HG02852 (cell line): ENCODE measurements around the gene SPATA6L.
"Not testable (repeated sequence)": the region's sequence is repeated elsewhere in the genome, so short reads cannot be mapped to it uniquely, and the experiment has no call there.

ENCODE experiments used
- ATAC-seq: cut with Tn5 transposase; IDR thresholded peaks from one replicate; pipeline ENCODE4 v1.9.1; 2021; ENCODE audit warnings: mild to moderate bottlenecking, moderate library complexity; ENCODE audit not compliant: unreplicated experiment

Gene SPATA6L

DNA sequence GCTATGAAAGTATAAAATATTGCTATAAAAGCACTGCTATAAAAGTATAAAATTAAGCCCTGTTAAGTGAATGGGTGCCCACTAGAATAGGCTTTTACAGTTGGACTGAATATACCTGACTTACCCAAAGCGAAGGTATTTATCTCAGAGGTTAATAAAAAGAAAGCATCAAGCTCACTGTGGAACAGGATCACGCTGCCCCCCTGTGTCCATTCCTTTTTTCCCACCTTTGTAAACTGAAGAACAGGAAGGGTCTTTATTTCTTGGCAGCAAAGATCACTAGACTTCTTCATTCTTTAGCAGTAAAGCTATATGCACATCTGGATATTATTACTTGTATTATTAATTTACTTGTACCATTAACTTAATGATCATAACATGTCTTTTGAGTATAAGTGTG lies 26.3 kb downstream of the SPATA6L start:
- no peak for ATAC-seq

DNA sequence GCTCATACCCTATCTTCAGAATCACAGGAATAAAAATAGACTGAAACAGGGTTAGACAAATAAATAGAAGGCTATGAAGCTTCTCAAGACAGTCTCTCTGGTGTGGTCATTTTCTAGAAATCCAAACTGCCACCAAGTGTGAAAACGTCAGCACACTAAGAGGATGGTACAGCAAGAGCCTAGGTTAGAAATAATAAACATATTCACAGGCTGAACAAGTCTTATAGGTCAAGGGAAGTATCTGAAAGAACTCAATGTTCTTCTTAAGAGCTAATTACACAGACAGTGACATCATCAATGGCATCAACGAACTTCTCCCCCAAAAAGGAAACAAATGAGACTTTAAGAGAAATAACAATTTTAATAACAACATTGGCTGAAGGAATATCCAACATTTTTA lies 26.9 kb downstream of the SPATA6L start:
- no peak for ATAC-seq

DNA sequence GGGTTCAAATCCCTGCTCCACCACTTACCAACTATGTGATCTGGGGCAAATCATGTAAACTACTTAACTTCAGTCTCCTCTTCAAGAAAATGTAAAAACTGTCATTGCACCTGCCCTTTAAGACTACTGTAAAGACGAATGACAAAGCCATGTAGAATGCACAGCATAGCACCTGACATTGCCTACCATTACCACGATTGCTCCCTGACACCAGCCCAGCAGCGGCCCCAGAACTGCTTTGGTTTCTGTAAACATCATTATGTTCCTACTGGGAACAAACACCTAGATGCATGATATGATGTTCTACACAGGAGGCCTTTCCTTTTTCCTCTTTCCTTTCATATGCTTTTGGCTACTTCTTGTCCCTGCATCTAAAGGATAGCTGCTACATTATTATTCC lies 27.3 kb downstream of the SPATA6L start:
- no peak for ATAC-seq

DNA sequence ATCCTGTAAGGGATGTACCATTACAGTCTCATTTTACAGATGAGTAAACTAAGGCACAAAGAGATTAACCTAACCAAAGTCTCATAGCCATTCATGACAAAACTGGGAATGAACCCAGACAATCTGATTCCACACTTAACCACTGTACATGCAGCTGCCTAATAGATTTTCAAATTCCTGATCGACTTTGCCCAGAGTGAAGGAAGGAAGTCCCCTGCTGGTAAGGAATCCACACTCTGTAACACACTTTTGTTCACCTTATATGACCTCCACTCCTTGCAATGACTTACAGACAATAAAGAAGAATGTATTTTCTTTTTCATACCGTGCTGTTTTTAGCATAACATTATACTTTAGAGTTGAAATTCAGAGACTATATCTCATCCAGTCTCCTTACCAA lies 35.4 kb downstream of the SPATA6L start:
- ATAC-seq, result no peak

DNA sequence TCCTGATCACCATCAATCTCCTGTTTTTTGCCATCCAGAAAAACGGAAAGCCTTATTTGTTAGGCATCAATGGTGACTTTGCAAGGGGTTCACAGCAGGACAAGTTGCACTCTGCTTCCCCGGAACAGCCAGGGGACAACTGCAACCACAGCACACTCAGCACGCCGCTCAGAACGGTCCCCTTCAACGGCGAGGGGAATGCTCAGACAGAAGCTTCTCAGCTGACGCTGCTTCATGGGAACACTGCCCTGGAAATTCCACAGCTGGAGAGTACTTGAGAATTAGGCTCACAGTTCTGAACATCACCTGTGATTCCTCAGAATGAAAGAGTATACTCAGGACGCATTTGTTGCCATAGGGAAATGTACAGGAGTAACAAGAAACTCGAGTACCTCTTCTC lies 44.3 kb downstream of the SPATA6L start:
- no peak for ATAC-seq

DNA sequence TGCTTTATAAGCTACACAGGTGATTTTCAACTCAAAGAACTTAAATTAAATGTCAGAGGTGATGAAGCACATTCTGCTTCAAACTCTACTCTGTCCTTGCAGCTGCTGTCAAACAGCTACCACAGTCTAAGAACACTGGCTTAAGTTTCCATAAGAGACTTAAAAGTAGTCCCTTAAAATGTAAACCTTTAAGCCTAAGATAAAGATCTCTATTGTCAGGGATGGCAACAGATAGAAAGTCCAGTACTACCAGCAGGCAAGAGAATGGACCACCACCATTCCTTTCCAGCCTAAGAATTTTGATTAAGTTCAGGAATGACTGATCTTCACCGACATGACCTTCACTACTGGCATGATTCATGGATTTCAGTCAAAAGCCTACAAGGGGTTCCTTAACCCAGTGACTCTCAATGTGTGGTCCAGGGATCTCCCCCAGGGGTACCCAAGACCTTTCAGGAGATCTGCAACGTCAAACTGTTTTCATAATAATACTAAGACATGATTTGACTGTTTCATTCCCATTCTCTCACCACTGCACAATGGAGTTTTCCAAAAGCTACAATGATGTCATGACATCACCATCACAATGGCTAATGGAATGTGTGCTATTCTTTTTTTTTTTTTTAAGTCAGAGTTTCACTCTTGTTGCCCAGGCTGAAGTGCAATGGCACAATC lies 45.3 kb downstream of the SPATA6L start:
- ATAC-seq, result no peak

DNA sequence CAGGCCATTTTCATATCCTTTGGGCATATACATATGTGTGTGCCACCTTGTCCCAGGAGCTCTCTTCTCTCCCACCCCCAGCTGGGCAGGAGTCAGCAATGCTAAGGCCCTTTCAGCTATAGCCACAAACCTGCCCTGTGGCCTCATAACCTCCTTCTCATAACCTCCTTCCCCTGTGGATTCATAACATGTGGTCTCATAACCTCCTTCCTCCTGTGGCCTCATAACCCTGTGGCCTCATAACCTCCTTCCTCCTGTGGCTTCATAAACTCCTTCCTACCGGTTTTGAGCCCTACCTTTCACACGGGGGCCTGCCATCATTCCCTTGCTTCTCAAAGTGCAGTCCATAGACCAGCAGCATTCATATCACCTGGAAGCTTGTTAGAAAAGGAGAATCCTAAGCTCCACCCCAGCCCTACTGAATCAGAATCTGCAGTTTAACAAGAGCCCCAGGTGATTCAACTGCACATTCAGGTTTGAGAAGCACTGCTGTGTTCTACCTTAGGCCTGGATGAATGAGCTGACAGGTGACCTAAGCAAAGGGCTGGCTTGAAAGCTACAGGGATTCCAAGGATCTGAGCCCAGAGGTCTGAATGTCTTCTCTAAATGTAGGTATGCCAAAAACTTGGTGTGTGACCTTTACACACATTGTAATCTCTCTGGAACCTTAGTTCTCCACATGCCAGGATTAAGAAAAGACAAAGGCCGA lies 46.1 kb downstream of the SPATA6L start:
- no peak for ATAC-seq

DNA sequence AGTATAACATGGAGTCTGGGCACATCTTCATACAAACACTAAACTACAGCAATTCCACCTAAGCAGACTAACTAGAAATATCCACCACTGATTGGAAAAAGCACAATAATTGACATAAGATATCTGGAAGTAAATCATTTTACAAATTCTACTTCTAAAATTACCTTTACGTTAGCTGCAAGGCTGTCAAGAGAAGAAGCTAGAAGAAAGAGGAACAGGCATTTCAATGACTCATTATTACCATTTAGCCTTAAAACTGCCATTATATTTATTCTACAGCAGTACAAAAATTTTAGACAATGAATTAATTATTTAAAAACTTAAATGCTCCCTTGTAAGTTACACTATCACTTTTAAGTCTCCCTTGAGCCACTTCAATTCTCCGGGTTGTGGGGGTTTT lies 47.6 kb downstream of the SPATA6L start:
- ATAC-seq, result no peak

DNA sequence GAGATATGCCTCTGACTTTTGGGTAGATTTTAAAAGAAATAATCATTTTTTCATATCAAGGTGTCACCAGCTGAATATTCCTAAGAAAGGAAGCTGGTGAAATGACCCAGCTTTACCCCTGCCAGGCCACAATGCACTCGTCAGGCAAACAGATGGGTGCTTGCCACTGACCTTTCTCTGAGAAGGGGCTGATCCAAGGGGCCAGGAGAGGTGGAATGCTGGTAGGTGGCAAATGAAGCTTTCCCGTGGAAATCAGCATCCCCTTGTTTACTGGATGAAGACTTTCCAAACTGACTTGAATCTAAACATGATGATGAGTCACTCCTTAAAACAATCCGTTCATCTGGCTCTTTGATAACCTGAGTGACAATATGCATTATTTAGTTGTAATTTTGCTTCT lies 48.5 kb downstream of the SPATA6L start:
- ATAC-seq, result no peak

DNA sequence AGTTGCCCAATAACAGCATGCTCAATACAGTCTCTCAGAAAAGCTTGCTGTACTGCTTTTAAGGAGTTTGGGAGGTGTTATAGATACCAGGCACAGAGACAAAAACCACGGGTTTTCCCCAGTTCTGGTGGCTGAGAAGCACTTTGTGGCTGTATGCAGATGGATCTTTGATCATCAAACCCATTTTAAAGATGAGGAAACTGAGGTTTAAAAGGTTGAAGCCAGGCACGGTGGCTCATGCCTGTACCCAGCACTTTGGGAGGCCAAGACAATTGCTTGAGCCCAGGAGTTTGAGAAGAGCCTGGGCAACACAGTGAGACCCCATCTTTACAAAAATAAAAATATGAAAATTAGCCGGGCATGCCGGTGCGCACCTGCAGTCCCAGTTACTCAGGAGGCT lies 50.5 kb downstream of the SPATA6L start:
- no peak for ATAC-seq

DNA sequence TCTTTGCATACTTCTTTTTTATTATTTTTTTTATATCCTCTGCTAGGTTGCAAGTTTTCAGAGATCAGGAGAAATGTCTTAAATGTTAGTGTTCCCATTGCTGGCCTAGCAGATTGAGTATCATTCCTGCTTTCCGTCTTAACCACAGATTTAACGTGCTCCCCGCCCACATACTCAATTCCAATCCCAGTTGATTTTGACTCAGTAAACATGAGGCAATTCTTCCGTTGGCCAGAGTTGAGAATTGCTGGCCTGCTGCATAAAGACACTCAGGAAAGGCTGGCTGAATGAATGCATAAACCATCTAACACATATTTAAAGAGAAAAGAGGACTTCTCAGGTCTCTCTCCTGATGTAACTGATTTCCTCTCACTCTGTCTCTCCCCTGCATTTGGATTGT lies 51.0 kb downstream of the SPATA6L start:
- ATAC-seq, result no peak

DNA sequence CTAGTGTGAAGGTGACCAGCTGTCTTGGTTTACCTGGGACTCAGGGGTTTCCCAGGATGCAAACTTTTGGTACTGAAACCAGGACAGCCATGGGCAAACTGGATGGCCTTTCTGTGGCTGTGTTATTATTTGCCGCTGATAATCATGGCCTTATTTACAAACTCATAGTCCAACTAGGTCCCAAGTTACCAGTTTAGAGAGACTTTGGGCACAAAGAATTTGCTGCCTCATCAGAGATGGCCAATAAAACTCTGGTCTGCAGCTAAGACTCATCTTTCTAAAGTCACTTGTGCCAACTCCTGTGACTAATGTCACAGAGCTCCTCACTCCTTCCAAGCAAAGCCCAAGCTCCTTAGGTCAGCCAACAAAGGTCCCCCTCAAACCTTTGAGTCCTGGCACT lies 51.7 kb downstream of the SPATA6L start:
- ATAC-seq, result no peak

DNA sequence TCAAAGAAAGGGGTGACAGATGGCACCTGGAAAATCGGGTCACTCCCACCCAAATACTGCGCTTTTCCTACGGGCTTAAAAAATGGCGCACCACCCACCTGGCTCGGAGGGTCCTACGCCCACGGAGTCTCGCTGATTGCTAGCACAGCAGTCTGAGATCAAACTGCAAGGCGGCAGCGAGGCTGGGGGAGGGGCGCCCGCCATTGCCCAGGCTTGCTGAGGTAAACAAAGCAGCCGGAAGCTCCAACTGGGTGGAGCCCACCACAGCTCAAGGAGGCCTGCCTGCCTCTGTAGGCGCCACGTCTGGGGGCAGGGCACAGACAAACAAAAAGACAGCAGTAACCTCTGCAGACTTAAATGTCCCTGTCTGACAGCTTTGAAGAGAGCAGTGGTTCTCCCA lies 60.2 kb downstream of the SPATA6L start:
- ATAC-seq, result not testable (repeated sequence)

DNA sequence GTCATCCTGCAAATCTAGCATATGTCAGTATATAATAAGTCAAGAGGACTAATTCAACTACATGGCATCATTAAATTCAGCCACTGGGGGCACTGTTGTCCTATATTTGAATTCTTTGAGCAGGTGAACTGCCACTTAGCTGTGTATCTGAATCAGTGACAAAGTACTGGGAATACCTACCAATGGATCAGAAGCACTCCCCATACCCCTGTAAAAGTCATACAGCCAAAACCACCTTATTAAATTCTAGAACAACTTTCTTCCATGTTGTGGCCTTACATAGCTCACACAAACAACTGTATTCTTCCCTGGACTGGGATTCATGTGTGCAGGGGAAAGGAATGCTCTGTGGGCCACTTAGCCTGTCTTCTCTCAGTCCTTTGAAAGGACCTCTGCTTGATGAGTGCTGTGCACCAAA lies 61.6 kb downstream of the SPATA6L start:
- ATAC-seq, result peak; percentile 77

DNA sequence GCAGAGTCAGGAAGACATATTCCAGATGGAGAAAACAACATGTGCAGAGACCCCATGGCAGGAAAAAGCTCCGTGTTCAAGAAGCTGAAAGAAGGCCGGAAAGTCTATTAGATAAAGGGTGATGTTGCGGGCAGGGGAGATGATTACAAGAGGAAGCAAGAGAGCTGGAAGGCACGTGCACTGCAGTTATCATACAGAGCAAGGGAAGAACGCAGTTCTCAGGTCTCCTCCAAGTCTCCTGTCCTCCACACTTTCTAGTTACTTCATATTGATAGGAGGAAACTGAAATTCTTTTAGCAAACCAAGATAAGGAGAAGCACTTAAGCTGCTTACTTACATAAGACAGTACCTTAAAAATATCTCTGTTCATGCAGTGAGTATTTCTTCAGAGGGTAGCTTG lies 62.5 kb downstream of the SPATA6L start:
- no peak for ATAC-seq

DNA sequence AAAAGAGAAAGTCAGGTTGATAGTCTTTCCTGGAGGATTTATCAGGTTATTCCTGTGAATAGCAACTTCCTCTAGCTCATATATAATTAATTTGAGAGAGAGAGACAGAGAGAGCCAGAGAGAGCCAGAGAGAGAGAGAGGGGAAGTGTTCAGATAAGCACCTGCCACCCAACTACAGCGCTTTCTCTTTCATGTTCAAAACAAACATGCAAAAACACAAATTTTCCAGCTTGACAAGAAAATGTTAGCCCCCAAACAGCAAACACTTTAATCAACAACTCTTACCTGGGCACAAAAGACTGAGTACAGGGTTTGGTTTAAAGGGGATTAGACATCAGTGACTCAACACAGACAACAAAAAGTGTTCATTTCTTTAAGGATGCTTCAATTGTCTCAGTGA lies 65.9 kb downstream of the SPATA6L start:
- peak; percentile 61 for ATAC-seq

DNA sequence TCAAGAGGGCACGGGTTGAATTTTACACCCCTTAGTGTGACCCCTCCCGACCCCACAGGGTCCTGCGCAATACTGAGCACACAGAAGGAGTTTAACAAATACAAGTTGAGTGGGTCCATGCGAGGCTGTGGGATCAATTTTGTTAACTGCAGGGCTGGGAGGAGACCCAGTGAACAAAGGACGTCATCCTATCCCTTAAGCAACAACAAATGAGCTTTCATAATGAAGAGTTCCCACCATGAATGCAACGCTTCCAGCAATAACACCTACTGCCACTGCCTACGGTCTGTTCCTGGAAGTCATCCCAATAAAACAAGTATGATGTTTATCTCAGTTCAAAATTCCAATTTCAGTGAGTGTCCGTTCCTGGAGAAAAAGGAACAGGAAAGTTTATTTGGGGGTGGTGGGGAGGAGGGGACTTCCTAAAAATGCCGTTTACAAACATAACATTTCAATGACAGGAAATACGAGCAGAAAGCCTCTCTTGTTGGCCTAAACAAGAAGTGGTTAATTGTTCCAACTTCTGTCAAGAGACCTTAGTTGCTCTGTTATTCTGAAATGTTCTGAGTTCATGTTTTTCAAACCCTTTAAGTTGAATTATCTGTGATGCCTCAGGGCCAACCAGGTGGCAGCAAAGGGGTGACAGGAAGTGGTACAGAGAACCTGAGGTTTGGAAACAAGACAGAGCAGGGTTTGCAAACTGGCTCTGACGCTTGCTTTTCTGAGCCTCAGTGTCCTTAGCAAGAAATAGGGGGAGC lies 69.9 kb downstream of the SPATA6L start:
- ATAC-seq, result peak; percentile 42

DNA sequence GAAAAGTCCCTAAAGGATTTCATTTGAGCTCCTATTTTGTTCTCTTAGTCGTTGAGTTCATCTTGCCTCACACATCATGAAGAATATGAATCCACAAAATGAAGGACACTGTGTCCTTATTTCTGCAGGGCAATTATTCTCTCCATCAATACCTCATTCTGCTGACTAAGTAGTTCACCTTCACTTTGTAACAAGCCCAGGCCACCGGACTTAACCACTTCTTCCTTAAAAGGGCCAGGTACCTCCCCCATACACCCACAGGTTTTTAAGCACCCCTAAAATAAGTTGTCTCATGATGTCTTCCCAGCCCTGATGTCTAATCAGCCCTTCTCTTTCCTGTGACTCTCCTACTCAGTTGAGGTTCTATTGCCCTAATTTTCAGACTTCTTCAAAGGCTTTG lies 71.3 kb downstream of the SPATA6L start:
- no peak for ATAC-seq

DNA sequence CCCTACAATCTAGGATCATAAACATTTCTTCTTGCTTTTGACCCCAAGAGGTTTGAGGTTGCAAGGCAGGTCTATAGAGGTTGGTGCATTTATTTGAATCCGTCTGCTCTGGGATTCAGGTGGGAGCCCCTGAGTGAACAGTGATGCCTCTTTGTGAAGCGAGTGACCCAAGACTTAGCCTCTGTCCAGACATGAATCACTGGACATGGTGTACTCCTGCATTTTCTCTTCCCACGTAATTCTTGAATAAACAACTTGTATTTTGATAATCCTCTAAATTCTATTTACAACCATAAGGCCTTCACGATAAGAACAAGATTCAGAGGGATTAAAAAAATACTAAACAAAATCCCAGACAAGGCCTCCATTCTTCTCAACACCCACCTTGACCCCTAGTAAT lies 71.7 kb downstream of the SPATA6L start:
- ATAC-seq, result no peak

DNA sequence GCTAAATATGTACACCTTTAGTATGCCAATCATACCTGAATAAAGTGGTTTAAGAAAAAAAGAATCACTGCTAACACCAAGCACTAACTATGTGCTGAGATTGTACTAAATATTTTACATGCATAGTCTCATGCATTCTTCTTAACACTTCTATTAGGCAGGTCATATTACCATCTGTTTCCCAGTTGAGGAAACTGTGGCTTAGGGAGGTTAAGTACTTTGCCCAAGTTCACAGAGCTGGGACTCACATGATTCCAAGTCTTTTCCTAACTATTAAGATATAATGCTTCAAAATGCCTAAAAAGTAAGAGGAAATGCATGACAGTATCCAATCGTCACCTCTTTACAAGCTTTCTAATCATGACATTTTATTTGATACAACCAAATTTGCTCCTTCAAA lies 73.4 kb downstream of the SPATA6L start:
- ATAC-seq, result no peak

DNA sequence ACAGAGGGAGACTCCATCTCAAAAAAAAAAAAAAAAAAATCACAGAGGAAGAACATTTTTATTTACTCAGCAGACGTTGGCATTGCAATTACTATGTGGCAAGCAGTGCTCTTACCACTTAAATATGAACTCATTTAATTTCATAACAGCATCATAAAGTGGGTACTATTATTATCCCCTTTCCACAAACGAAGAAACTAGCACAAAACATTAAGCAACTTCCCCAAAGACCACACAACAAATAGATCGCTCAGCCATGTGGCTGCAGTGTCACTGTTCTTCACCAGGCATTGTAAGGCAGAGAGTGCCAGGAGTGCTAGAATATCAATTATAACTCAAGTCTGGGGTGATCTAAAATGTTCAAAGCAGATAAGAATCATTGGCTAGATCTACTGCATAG lies 74.0 kb downstream of the SPATA6L start:
- no peak for ATAC-seq

DNA sequence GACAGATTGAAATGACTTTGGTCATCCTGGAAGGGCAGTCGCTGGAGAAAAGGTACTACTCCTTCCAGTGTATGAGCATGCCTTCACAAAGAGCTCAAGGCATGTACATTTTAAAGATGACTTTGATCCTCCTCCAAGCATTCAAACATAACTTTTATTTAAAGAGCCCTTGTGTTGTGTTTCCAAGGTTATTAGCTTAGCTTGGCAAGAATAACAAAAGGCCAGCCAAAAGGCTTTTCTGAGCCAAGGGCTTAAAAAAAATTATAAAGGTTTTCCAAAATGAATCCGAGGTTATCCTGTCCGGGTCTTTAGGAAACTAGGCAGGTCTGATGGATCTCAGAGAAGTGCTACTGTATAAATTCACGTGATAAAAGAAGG lies 75.2 kb downstream of the SPATA6L start:
- ATAC-seq, result no peak
